GM19468 (cell line): ENCODE data around the gene DISC1.
A peak's percentile ranks its signal among the peaks of the same experiment; 100 is the strongest.
"Not testable (repeated sequence)": the region's sequence is repeated elsewhere in the genome, so short reads cannot be mapped to it uniquely, and the experiment has no call there.

Source experiments
- ATAC-seq: cut with Tn5 transposase; IDR thresholded peaks from one replicate; pipeline ENCODE4 v1.9.1; 2021; ENCODE audit warnings: mild to moderate bottlenecking, moderate library complexity, moderate number of reproducible peaks; ENCODE audit not compliant: unreplicated experiment; ENCODE audit errors: extremely low read depth

DISC1 gene

DNA sequence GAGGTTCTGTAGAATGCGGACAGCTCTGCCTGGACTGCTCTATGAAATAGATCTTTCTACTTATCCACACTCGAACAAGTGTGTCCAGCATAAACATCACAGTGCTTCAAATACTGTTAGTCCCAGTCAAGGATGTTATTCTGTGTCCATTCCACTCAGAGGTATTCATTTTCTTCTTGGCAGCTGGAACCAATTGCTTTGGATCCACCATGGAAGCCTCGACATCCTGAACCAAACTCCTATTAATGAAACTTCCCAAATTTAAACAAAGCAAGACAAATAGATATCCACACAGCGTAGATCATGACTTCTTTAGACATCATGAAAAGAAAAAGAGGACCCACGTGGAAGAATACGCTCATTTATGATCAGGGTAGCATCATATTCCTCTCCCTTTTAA lies 95.8 kb downstream of the DISC1 start:
- ATAC-seq: no peak

DNA sequence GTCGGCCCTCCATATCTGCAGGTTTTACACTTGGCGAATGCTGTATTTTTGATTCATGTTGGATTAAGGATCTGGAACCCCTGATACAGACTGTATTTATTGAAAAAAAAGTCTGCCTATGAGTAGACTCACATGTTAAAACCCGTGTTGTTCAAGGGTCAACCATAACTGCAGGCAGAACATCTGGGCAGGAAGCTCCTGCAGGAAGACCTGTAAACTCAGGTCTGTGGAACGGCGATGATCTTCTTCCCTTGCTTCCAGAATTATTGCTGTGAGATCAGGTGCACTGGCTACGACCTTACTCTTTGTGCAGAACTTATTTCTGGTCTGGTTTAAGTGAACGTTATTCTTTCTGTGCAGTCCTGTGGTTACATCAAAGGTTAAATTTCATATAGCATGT lies 96.6 kb downstream of the DISC1 start:
- ATAC-seq: no peak

DNA sequence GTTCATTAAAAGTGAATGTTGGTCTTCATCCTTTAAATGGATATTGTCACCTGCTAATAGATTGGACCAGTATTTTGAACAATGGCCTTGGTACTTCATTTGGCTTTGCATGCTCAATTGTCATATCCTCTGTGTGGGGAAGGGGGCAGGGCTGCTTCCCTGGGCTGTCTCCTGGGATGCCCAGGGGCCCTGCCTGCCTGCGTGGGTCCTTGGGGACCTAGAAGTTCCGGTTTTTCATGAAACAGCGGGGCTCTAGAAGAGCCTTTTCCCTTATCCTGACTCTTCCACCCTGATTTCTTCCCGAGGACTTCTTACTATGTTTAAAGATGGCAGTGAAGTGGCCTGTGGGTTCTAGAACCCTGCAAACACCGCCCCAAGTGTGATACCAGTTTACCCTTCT lies 97.5 kb downstream of the DISC1 start:
- ATAC-seq: no peak

DNA sequence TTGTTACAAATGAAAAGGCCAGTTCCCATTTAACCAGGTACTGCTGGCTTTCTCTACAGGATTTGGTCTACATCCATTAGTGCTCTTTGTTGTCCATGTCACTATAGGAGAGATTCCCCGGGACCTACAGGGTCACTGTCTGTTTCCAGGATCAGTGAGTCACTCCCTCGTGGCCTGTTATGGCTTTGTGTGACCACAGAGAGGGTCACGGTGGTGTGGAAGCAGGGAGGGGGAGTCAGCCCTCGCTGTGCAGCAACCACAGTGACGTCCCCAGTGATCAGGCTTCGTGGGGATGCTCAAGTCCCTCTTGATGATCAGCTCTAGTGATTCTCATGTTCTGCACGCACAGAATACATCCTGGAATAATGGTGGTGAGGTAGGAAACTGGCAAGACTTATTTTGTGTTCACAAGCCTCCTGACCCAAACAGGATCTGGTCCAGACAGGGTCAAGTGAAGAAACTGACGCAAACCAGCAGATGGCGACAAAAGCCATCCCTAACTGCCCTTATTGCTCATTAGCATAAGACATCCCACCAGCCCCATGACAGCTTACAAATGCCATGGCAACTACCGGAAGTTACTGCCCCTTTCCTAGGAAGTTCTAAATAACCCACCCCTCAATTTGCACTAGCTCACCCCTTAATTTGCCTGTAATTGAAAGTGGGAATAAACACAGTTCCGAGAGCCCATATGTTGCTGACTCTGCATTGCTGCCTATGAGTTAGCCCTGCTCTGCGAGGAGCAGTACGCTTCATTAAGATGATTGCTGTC lies 98.5 kb downstream of the DISC1 start:
- ATAC-seq: no peak

DNA sequence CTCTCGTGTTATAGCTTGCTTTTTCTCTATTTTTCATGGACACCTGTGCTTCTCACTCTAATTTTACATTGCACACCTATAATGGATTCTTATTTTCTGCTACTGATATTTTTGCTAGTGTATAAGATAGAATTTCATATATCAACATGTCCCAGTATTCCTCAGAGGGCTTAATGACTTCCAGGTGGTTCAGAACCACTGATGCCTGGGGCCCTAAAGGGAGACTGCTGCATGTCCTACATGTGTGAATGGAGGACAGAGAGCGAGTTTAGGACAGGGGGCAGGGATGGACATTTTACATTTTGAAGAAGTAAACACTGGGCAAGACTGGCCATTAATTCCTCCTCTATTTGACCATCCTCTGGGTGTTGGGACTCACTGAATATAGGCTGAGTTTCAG lies 100.6 kb downstream of the DISC1 start:
- ATAC-seq: no peak

DNA sequence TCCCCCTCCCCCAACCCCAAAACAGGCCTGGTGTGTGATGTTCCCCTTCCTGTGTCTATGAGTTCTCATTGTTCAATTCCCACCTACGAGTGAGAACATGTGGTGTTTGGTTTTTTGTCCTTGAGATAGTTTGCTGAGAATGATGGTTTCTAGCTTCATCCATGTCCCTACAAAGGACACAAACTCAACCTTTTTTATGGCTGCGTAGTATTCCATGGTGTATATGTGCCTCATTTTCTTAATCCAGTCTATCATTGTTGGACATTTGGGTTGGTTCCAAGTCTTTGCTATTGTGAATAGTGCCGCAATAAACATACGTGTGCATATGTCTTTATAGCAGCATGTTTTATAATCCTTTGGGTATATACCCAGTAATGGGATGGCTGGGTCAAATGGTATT lies 102.4 kb downstream of the DISC1 start:
- not testable (repeated sequence) for ATAC-seq

DNA sequence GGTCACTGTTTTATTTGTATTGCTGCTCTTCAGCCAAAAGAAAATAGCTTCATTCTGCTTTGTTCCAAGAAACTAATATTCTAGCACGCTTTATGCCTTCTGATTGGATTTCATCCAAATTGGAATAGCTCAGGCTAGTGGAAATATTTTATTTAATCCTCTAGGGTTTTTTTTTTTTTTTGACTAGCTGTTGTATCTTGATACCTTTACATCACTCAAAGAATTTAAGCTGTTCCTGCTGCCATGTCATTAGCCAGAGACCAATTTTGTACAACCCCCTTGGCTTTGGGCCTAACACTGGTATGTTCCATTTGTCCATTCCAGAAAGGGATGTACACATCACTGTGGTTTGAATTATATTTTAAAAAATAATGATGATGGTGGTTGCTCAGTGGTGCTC lies 103.0 kb downstream of the DISC1 start:
- ATAC-seq: no peak

DNA sequence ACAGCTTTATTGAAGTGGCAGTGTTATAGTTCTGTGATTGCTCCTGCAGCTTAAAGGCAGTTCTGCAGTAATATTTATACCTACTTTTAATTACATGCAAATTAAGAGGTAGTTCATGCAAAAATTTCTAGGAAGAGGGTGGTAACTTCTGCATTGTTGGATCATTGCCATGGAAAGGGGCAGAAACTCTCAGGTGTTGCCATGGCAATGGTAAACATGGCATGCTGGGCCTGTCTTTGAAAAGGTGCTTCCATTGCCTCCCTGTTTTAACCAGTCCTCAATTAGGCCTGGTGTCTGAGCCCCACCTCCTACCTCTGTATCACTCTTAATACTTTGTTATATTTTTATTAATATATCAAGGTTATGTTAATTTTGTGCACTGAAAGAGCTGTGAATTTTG lies 104.7 kb downstream of the DISC1 start:
- ATAC-seq: no peak

DNA sequence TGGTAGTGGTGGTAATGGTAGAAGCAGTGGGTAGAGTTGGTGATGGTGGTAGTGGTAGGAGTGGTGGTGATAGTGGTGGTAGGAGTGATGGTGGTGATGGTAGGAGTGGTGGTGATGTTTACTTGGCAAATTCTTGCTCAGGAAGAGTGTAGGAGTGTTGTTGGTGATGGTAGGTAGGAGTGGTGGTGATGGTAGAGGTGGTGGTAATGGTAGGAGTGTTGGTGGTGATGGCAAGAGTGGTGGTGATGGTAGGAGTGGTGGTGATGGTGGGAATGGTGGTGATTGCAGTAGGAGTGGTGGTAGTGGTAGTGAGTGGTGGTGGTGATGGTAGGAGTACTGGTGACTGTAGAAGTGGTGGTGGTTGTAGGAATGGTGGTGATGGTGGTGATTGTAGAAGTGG lies 106.5 kb downstream of the DISC1 start:
- ATAC-seq: no peak

DNA sequence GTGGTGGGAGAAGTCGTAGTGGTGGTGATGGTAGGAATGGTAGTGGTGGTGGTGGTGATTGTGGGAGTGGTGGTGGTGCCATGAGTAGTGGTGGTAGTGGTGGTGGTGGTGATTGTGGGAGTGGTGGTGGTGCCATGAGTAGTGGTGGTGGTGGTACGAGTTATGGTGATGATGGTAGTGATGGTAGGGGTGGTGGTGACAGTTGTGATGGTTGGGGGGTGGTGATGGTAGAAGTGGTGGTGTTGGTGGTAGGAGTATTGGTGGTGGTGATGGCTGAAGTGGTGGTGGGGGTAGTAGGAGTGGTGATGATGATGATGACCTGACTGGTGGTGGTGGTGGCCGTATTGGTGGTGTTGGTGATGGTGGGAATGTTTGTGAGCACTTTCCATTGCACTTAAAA lies 107.1 kb downstream of the DISC1 start:
- no peak for ATAC-seq

DNA sequence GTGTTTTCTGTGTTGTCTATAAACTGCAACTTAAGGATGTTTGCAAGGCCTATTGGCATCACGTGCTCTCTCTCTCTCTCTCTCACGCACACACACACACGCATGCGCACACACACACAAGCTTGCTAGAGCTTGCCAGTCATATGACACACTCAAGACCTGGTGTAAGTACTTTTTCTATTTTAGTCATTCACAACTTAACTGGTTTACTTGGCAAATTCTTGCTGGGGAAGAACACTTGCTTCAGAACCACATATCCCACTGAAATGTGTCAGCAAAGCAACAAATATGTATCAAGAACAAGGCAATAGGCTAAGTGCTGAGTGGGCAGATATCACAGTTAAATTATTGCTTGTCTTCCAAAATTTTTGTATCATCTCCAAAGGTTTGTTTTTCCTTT lies 107.8 kb downstream of the DISC1 start:
- ATAC-seq: no peak

DNA sequence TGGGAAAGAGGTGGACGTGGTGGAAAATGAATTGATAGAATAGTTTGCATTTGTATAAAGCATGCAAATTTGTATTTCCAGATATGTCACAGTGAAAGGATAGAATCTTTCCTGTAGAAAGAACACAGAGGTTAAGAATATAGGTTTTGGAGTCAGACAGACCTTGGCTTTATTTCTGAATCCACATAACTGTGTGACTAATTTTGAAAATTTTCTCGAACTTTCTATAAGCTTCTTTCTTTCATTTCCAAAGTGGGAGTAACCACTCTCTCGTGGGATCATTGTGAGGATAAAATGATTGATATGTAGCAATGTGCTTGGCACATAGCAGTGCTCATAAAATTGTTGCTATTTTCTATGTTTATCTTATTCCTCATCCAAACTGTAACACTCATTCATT lies 108.8 kb downstream of the DISC1 start:
- no peak for ATAC-seq

DNA sequence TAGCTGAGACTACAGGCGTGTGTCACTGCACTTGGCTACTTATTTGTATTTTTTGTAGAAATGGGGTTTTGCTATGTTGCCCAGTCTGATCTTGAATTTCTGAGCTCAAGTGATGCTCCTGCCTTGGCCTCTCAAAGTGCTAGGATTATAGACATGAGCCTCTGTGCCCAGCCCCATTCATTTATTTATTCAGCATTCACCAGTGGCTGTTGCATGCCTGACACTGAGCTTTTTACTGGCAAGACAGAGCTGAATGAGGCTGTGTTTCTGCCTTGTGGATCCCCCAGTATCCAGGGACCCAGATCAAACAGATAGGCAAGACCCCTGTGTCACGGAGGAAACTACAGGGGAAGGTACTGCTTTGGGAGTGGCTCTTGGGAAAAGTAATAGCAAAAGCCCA lies 109.4 kb downstream of the DISC1 start:
- no peak for ATAC-seq

DNA sequence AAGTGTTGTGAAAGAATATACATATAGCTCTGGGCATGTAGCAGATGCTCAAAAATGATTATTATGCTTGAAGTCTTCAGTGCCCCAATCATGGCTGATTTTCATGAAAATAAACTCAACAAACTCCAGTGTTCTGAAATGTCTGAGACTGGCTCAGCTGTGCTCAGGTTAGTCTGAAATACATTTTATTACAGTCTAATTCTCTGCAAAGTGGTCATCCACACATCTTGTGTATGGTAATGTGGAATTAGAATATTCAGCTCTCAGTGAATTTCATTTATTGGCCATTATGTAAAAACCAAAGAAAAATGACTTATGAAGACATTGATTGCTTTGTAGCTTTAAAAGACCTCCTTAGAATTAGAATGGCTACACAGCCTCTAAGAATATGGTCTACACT lies 109.9 kb downstream of the DISC1 start:
- ATAC-seq: no peak

DNA sequence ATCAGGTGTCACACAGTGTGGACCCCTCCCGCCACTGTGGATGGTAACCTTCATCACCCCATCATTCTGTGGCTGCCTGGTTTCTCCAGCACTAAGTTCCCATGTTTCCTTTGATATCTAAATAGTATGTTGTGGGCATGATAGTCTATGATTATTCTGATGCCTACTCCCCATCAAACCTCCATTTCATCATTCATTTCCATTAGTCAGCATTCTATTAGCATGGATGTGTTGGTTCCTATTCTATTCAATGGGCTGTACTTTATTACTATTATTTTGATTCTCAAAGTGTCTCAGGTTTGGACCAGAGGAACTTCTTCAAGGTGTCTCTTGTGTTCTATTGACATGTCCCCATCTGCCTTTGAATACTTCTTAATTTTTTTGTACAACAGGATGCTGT lies 112.0 kb downstream of the DISC1 start:
- no peak for ATAC-seq

DNA sequence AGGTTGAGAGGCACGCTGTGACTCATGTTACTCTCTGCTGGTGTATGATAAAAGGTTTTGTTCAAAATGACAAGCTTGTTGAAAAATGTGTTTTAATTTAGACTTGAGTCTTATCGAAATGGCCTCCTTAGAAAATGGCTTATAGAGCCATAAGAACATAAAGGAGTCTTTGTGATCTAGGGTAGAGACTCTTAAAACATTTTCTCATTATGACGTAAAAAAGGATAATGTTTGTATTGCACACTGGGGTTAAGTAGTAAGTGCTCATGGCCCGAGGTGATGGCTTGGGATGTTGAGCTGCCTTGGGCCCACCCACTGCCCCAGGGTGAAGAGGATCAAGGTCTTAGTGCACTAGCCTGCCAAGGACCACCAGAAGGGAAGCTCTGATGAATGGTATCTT lies 117.4 kb downstream of the DISC1 start:
- no peak for ATAC-seq

DNA sequence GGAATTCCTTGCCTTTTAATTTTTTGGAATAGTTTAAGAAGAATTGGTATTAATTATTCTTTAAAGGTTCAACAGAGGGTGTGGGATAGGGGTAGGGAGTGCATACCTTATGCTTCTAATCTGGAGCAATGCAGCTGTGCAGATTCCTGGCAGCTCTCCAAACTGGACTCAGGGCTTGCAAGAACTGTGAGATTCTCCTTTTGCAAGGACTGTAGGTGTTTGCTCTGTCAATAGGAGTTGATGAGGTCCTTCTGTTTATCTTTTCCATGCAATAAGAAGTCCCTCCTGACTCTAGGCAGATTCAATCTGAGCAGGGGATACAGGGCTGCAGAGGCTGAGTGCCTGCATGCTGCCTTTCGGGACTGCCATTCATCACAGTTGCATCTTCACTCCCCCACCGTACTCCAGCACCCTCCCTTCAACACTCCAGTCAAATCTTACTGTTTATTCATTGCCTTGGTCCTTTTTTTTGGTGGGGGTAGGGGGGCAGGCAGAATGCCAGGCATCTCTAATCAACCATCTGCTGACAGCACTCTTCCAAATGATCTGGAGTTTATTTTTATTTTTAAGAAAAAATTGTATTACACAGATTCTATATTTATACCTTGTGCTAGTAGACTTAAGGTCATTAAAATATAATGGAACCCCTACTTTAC lies 122.3 kb downstream of the DISC1 start:
- ATAC-seq: no peak

DNA sequence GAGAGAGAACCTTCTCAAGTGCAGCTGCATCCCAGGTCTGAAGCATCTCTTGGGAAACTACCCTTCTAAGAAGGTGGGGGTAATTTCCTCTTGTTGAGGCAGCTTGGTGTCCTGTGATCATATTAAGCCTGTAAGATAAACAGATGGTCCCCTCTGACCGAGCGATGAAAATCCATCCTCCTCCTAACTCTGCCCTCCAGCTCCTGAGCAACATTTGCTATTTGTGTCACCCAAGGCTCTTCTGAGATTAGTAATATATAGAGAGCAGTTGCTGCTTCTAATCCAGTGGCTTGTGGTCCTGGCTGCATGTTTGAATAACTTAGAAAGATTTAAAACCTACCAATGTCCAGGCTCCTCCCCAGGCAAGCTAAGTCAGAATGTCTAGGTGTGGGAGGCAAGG lies 123.7 kb downstream of the DISC1 start:
- no peak for ATAC-seq

DNA sequence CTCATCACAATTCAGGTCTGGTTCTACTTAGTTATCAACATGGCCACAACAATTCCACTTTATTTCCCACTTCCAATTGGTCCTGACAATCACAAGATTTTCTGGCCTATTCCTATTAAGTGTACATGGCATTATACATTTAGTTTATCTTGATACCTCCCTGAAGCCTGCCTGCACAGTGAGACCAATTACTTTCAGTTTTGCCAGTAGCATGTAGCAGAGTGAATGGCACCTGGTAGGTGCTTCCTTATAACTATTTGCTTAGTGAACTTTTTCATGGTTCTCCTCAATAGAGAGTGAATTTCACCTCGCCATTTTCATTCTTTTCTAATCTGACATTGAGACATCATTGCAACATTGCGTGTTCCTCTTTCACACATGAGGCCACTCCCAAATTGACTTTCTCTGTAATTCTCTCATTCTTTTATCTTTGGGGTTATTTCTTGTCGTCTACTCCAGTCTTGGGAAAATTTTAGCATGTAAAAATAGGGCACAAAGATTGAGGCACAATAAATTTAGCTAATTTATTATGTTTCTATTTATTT lies 124.3 kb downstream of the DISC1 start:
- no peak for ATAC-seq

DNA sequence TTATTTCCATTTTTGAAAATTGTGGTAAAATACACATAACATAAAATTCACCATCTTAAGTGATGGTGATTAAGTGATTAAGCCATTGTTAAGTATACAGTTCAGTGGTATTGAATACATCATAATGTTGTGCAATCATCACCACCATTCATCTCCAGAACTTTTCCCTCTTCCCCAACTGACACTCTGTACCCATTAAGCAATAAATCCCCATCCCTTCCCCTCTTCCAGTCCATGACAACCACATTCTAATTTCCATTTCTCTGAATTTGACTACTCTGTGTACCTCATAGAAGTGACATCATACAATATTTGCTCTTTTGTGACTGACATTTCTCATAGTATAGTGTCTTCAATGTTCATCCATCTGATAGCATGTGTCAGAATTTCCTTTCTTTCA lies 124.8 kb downstream of the DISC1 start:
- ATAC-seq: no peak

DNA sequence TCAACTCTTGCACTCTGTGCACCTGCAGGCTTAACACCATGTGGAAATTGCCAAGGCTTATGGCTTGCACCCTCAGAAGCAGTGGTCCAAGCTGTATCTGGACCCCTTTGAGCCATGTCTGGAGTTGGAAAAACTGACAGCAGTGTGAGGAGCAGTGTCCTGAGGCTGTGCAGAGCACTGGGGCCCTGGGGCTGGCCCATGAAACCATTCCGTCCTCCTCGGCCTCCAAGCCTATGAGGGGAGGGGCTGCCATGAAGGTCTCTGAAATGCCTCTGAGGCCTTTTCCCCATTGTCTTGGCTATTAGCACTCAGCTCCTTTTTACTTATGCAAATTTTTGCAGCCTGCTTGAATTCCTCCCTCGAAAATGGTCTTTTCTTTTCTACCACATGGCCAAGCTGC lies 126.7 kb downstream of the DISC1 start:
- ATAC-seq: no peak

DNA sequence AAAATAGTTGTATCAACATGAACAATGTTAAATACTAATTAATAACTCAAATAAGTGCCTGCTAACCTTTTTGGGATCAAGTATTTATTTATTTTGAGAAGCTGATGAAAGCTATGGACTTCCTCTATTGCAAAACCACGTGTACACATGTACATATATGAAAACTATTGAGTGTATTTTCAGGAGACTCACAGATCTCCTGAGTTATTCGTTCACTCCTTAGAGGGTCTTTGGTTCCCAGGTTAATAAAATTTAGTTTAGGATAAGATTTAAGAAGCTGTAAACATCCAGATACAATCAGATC lies 130.5 kb downstream of the DISC1 start:
- ATAC-seq: peak; percentile 11
